Uterus (tissue), 4 donors: ENCODE data around the gene PRUNE1. TPM values are rescaled to one million over a fixed set of nuclear protein-coding genes. Genes with fewer than 3 reads are reported as not detected.
A peak's percentile ranks its signal among the peaks of the same experiment; 100 is the strongest.

Experiments
- DNase-seq, 2 donors: peaks; one replicate each; pipeline ENCODE4 v3.0.0-alpha.2; 2019 to 2020
- H3K27ac ChIP-seq, 2 donors: fragments of 200-600 bp; sonication (generic); 1 replicate in 1 of 2; 2 replicates in 1 of 2; pipeline ENCODE4 v1.5.1; 2016 to 2018
- H3K27me3 ChIP-seq, 2 donors: fragments of 200-600 bp; sonication (generic); one replicate each; pipeline ENCODE4 v1.5.1; 2018 to 2019; ENCODE audit warnings: control low read depth in 1 of 2
- H3K36me3 ChIP-seq, 2 donors: fragments of 200-600 bp; sonication (generic); one replicate each; pipeline ENCODE4 v1.5.1; 2019; ENCODE audit warnings: control low read depth in 1 of 2
- H3K4me1 ChIP-seq, 2 donors: fragments of 200-600 bp; sonication (generic); one replicate each; pipeline ENCODE4 v1.5.1; 2018 to 2019; ENCODE audit warnings: control low read depth in 1 of 2
- H3K4me3 ChIP-seq, 2 donors: fragments of 200-600 bp; sonication (generic); 1 replicate in 1 of 2; 2 replicates in 1 of 2; pipeline ENCODE4 v1.5.1; 2018 to 2019; ENCODE audit warnings: mild to moderate bottlenecking in 1 of 2
- H3K9me3 ChIP-seq, 2 donors: fragments of 200-600 bp; sonication (generic); one replicate each; pipeline ENCODE4 v1.5.1; 2019; ENCODE audit warnings: control low read depth in 1 of 2
- CTCF ChIP-seq, 4 experiments: fragments of 200-600 bp in 2 of 4; fragments of 450-650 bp in 2 of 4; sonication (generic) in 2 of 4; IDR thresholded peaks; one replicate each; pipeline ENCODE4 v1.5.1; 2016 to 2019; ENCODE audit warnings: antibody characterized with exemption in 4 of 4, mild to moderate bottlenecking in 2 of 4, moderate library complexity in 1 of 4
- POLR2A ChIP-seq, 2 donors: fragments of 450-650 bp; IDR thresholded peaks; one replicate each; pipeline ENCODE4 v1.6.1; 2016; ENCODE audit warnings: antibody characterized with exemption in 2 of 2, mild to moderate bottlenecking in 1 of 2, moderate library complexity in 1 of 2
- intact Hi-C: fragments of 100-400 bp; cut with DNase I; formaldehyde crosslinking; loops from one replicate; pipeline ENCODE4 v1.15.1; 2023; ENCODE audit warnings: low total_unique reads
- total RNA-seq, 4 donors: library from RNA; depleted of rRNA in 3 of 4; stranded (reverse); fragments of >200 nt in 3 of 4; gene quantifications; one replicate each; pipeline versions ENCODE4 v1.1.0 to v1.2.4, GENCODE V29; 2014 to 2023
- donor health status: DM: yes; HTN: yes; CAD: no.

The PRUNE1 gene
- total RNA-seq, 4 donors from 2014 or later = 10.0 to 26.4 (median 20.1) TPM

- H3K9me3 ChIP-seq = no peaks in the 10 kb centered on the region
- H3K4me1 ChIP-seq = peaks cover 6 to 7% of the 10 kb centered on the region in 2 donors
- intact Hi-C loops = no loop called here
- no peaks in the 10 kb centered on the region for H3K27me3 ChIP-seq
- TF ChIP-seq CTCF (IDR thresholded peaks at IDR 0.05) (no peak), POLR2A (IDR thresholded peaks at IDR 0.05) (no peak)
- no peak overlapping the region for H3K4me3 ChIP-seq
- no peaks in the 10 kb centered on the region for H3K36me3 ChIP-seq
- H3K27ac ChIP-seq = no peak overlapping the region
- no peak for DNase-seq
Observed at GRCh38 chr1:151000408-151000807, 7.8 kb upstream of the PRUNE1 start.

GRCh38 chr1:151001602-151002001, 6.6 kb upstream of the PRUNE1 start:
- no peak for DNase-seq
- H3K36me3 ChIP-seq = no peaks in the 10 kb centered on the region
- no peak overlapping the region for H3K4me3 ChIP-seq
- peaks cover 0 to 4% of the 10 kb centered on the region in 2 donors for H3K4me1 ChIP-seq
- no peaks in the 10 kb centered on the region for H3K27me3 ChIP-seq
- H3K9me3 ChIP-seq = no peaks in the 10 kb centered on the region
- no peak overlapping the region for H3K27ac ChIP-seq
- intact Hi-C loops = no loop called here
- TF ChIP-seq CTCF (IDR thresholded peaks at IDR 0.05) (no peak), POLR2A (IDR thresholded peaks at IDR 0.05) (no peak)

- Histone ChIP-seq H3K4me1 (peaks cover 0 to 4% of the 10 kb centered on the region in 2 donors), H3K27me3 (no peaks in the 10 kb centered on the region), H3K9me3 (no peaks in the 10 kb centered on the region), H3K27ac (no peak overlapping the region), H3K36me3 (no peaks in the 10 kb centered on the region), H3K4me3 (no peak overlapping the region)
- intact Hi-C loops = no loop called here
- TF ChIP-seq POLR2A (IDR thresholded peaks at IDR 0.05) (no peak), CTCF (IDR thresholded peaks at IDR 0.05) (no peak)
- no peak for DNase-seq
Observed at GRCh38 chr1:151002051-151002450, 6.2 kb upstream of the PRUNE1 start.

GRCh38 chr1:151002611-151003010, 5.6 kb upstream of the PRUNE1 start:
- intact Hi-C loops = no loop called here
- H3K36me3 ChIP-seq = no peaks in the 10 kb centered on the region

GRCh38 chr1:151003180-151003579, 5.1 kb upstream of the PRUNE1 start:
- Histone ChIP-seq H3K4me1 (peaks cover 0 to 4% of the 10 kb centered on the region in 2 donors), H3K27me3 (no peaks in the 10 kb centered on the region)

More at GRCh38 chr1:151002611-151003010, 5.6 kb upstream of the PRUNE1 start:
- Histone ChIP-seq H3K27ac (peak overlapping the region; percentile 36 to 93), H3K9me3 (no peaks in the 10 kb centered on the region), H3K27me3 (no peaks in the 10 kb centered on the region), H3K4me1 (peaks cover 0 to 4% of the 10 kb centered on the region in 2 donors), H3K4me3 (no peak overlapping the region)
- TF ChIP-seq CTCF (IDR thresholded peaks at IDR 0.05) (no peak), POLR2A (IDR thresholded peaks at IDR 0.05) (no peak)
- DNase-seq = no peak

More at GRCh38 chr1:151003180-151003579, 5.1 kb upstream of the PRUNE1 start:
- no peaks in the 10 kb centered on the region for H3K9me3 ChIP-seq
- no peak for DNase-seq
- H3K4me3 ChIP-seq = no peak overlapping the region
- H3K27ac ChIP-seq = peak overlapping the region; percentile 36 to 93
- H3K36me3 ChIP-seq = no peaks in the 10 kb centered on the region
- TF ChIP-seq POLR2A (IDR thresholded peaks at IDR 0.05) (no peak), CTCF (IDR thresholded peaks at IDR 0.05) (no peak)
- intact Hi-C loops = no loop called here
